ENCODE measurements around the gene PHF23. TPM values are rescaled to one million over a fixed set of nuclear protein-coding genes. Genes with fewer than 3 reads are reported as not detected.

Gene PHF23
- total RNA-seq, 1 donor from 2014 or later, result 30.3 TPM

DNA sequence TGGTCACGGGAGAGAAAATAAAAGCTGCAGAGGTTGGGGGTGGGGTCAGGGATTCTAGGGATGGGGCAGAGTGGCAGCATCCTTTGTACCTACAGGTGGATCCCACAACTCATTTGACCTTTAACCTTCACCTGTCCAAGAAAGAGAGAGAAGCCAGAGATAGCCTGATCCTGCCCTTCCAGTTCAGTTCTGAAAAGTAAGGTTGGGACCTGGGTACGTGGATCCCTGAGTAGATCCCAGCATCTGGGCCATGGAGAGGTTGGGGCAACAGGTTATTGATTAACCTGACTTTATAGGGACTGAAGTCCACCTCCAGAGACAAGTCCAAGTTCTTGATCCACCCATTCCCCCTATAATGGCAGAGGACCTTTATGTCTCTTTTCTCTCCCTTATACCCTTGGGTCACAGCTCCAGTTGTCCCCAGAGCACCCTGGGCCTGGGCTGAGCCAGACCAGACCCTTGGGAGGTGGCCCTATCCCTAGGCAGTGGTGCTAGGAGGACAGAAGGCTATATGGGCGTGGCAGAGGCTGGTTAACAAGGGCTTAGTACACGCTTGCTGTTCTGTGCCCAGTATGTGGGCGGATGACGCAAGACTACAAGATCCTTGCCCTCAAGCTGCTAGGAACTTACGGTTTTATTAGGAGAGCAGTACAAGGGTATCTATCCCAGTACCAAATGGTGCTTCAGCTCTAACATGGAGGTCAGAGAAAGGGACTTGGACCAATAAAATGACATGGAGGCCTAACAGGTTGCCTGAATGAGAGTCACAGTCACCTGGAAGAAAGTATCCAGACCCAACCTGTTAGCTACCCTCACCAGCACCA, 19.7 kb upstream of the PHF23 start:
- no peak overlapping the region for H3K4me3 ChIP-seq (ENCODE audit: low read length in 3 of 3)
- peaks cover 25 to 37% (median 36%) of the 10 kb centered on the region in 3 donors for H3K27me3 ChIP-seq (ENCODE audit: control insufficient read depth in 3 of 3, insufficient read depth in 3 of 3, low read length in 3 of 3)
- H3K9me3 ChIP-seq (ENCODE audit: control insufficient read depth in 3 of 3, low read length in 3 of 3), result no peaks in the 10 kb centered on the region
- peaks cover 38 to 46% (median 39%) of the 10 kb centered on the region in 3 donors for H3K36me3 ChIP-seq (ENCODE audit: control insufficient read depth in 3 of 3, insufficient read depth in 3 of 3, low read length in 3 of 3)
- no peak overlapping the region for H3K9ac ChIP-seq (ENCODE audit: low read depth in 1 of 3, low read length in 3 of 3)
- H3K27ac ChIP-seq (ENCODE audit: low read depth, low read length), result no peak overlapping the region
- H3K4me1 ChIP-seq (ENCODE audit: control insufficient read depth in 3 of 3, insufficient read depth in 3 of 3, low read length in 3 of 3), result peaks cover 13 to 26% (median 20%) of the 10 kb centered on the region in 3 donors

- H3K4me1 ChIP-seq (ENCODE audit: control insufficient read depth in 3 of 3, insufficient read depth in 3 of 3, low read length in 3 of 3), result peaks cover 18 to 22% (median 18%) of the 10 kb centered on the region in 3 donors
- no peak overlapping the region for H3K4me3 ChIP-seq (ENCODE audit: low read length in 3 of 3)
- H3K27ac ChIP-seq (ENCODE audit: low read depth, low read length), result no peak overlapping the region
- no peaks in the 10 kb centered on the region for H3K9me3 ChIP-seq (ENCODE audit: control insufficient read depth in 3 of 3, low read length in 3 of 3)
- peaks cover 39 to 52% (median 44%) of the 10 kb centered on the region in 3 donors for H3K36me3 ChIP-seq (ENCODE audit: control insufficient read depth in 3 of 3, insufficient read depth in 3 of 3, low read length in 3 of 3)
- peaks cover 11 to 18% (median 18%) of the 10 kb centered on the region in 3 donors for H3K27me3 ChIP-seq (ENCODE audit: control insufficient read depth in 3 of 3, insufficient read depth in 3 of 3, low read length in 3 of 3)
- H3K9ac ChIP-seq (ENCODE audit: low read depth in 1 of 3, low read length in 3 of 3), result no peak overlapping the region
Observed at GRCh38 chr17:7256766-7257456, 17.7 kb upstream of the PHF23 start.

- H3K36me3 ChIP-seq (ENCODE audit: control insufficient read depth in 3 of 3, insufficient read depth in 3 of 3, low read length in 3 of 3), result peaks cover 37 to 50% (median 43%) of the 10 kb centered on the region in 3 donors
- no peak overlapping the region for H3K9ac ChIP-seq (ENCODE audit: low read depth in 1 of 3, low read length in 3 of 3)
Observed at GRCh38 chr17:7254511-7254910, 15.3 kb upstream of the PHF23 start.

GRCh38 chr17:7253082-7253481, 13.8 kb upstream of the PHF23 start:
- Histone ChIP-seq H3K27ac (ENCODE audit: low read depth, low read length) (peak overlapping the region; percentile 100), H3K4me3 (ENCODE audit: low read length in 3 of 3) (peak overlapping the region; percentile 64 to 92 (median 89)), H3K36me3 (ENCODE audit: control insufficient read depth in 3 of 3, insufficient read depth in 3 of 3, low read length in 3 of 3) (peaks cover 25 to 37% (median 30%) of the 10 kb centered on the region in 3 donors)

More at GRCh38 chr17:7254511-7254910, 15.3 kb upstream of the PHF23 start:
- Histone ChIP-seq H3K9me3 (ENCODE audit: control insufficient read depth in 3 of 3, low read length in 3 of 3) (no peaks in the 10 kb centered on the region), H3K4me1 (ENCODE audit: control insufficient read depth in 3 of 3, insufficient read depth in 3 of 3, low read length in 3 of 3) (peaks cover 22 to 25% (median 24%) of the 10 kb centered on the region in 3 donors), H3K4me3 (ENCODE audit: low read length in 3 of 3) (no peak overlapping the region), H3K27ac (ENCODE audit: low read depth, low read length) (no peak overlapping the region), H3K27me3 (ENCODE audit: control insufficient read depth in 3 of 3, insufficient read depth in 3 of 3, low read length in 3 of 3) (no peaks in the 10 kb centered on the region)

DNA sequence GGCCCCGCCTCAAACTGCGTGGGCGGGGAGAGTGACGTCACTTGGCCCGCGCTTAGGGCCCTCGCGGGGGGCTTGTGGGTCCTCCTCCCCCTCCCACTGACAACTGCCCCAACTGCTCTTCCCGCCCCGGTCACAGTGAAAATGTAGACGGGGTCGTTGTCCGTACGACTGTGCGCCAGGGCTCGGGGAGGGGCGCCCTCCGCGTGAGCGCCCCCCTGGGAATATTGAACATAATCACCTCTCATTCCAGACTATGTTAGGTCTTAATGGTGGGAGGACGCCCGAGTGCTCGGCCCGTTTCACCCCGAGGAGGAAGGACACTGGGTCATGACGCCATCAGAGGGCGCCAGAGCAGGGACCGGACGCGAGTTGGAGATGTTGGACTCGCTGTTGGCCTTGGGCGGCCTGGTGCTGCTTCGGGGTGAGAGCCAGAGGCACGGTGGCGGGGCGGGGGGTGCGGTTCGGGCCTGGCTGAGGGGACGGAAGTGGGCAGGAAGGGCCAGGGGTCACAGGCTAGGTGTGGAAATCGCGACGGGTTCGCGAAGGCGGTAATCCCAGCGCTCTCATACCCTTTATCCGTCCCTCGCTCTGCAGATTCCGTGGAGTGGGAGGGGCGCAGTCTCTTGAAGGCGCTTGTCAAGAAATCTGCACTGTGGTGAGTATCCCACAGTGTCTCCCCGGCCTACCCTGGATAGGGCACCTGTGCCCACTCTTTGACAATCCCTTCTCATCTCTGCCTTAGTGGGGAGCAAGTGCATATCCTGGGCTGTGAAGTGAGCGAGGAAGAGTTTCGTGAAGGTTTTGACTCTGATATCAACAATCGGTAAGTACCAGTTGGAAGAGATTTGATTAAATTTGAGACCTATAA, 13.2 kb upstream of the PHF23 start, which contains the start of gene ELP5:
Gene ELP5, plus strand, starts transcription at position 40 of the 868 bp plus-strand sequence. Its CDS starts 336 bp downstream, at position 376.
- H3K4me1 ChIP-seq (ENCODE audit: control insufficient read depth in 3 of 3, insufficient read depth in 3 of 3, low read length in 3 of 3), result peaks cover 38 to 41% (median 41%) of the 10 kb centered on the region in 3 donors
- H3K9me3 ChIP-seq (ENCODE audit: control insufficient read depth in 3 of 3, low read length in 3 of 3), result no peaks in the 10 kb centered on the region
- H3K4me3 ChIP-seq (ENCODE audit: low read length in 3 of 3), result peak within 1 kb of the TSS; percentile 64 to 92 (median 89)
- H3K9ac ChIP-seq (ENCODE audit: low read depth in 1 of 3, low read length in 3 of 3), result peak within 1 kb of the TSS; percentile 98 to 99 (median 99)
- H3K27me3 ChIP-seq (ENCODE audit: control insufficient read depth in 3 of 3, insufficient read depth in 3 of 3, low read length in 3 of 3), result no peaks in the 10 kb centered on the region
- H3K27ac ChIP-seq (ENCODE audit: low read depth, low read length), result peak within 1 kb of the TSS; percentile 100
- H3K36me3 ChIP-seq (ENCODE audit: control insufficient read depth in 3 of 3, insufficient read depth in 3 of 3, low read length in 3 of 3), result peaks cover 22 to 31% (median 30%) of the 10 kb centered on the region in 3 donors

More at GRCh38 chr17:7253082-7253481, 13.8 kb upstream of the PHF23 start:
- Histone ChIP-seq H3K9ac (ENCODE audit: low read depth in 1 of 3, low read length in 3 of 3) (peak overlapping the region; percentile 98 to 99 (median 99)), H3K4me1 (ENCODE audit: control insufficient read depth in 3 of 3, insufficient read depth in 3 of 3, low read length in 3 of 3) (peaks cover 32 to 36% (median 35%) of the 10 kb centered on the region in 3 donors), H3K27me3 (ENCODE audit: control insufficient read depth in 3 of 3, insufficient read depth in 3 of 3, low read length in 3 of 3) (no peaks in the 10 kb centered on the region), H3K9me3 (ENCODE audit: control insufficient read depth in 3 of 3, low read length in 3 of 3) (no peaks in the 10 kb centered on the region)

- Histone ChIP-seq H3K36me3 (ENCODE audit: control insufficient read depth in 3 of 3, insufficient read depth in 3 of 3, low read length in 3 of 3) (peaks cover 19 to 30% (median 27%) of the 10 kb centered on the region in 3 donors), H3K4me1 (ENCODE audit: control insufficient read depth in 3 of 3, insufficient read depth in 3 of 3, low read length in 3 of 3) (peaks cover 39 to 47% (median 45%) of the 10 kb centered on the region in 3 donors), H3K27ac (ENCODE audit: low read depth, low read length) (peak within 1 kb of the TSS; percentile 100), H3K4me3 (ENCODE audit: low read length in 3 of 3) (peak within 1 kb of the TSS; percentile 64 to 92 (median 89)), H3K9ac (ENCODE audit: low read depth in 1 of 3, low read length in 3 of 3) (peak within 1 kb of the TSS; percentile 98 to 99 (median 99)), H3K9me3 (ENCODE audit: control insufficient read depth in 3 of 3, low read length in 3 of 3) (no peaks in the 10 kb centered on the region), H3K27me3 (ENCODE audit: control insufficient read depth in 3 of 3, insufficient read depth in 3 of 3, low read length in 3 of 3) (no peaks in the 10 kb centered on the region)
Observed at GRCh38 chr17:7251661-7252175, 12.5 kb upstream of the PHF23 start, which contains the start of gene CTDNEP1. Gene CTDNEP1, minus strand, starts transcription at chr17:7251734. Its CDS starts 438 bp downstream, at chr17:7251296.

DNA sequence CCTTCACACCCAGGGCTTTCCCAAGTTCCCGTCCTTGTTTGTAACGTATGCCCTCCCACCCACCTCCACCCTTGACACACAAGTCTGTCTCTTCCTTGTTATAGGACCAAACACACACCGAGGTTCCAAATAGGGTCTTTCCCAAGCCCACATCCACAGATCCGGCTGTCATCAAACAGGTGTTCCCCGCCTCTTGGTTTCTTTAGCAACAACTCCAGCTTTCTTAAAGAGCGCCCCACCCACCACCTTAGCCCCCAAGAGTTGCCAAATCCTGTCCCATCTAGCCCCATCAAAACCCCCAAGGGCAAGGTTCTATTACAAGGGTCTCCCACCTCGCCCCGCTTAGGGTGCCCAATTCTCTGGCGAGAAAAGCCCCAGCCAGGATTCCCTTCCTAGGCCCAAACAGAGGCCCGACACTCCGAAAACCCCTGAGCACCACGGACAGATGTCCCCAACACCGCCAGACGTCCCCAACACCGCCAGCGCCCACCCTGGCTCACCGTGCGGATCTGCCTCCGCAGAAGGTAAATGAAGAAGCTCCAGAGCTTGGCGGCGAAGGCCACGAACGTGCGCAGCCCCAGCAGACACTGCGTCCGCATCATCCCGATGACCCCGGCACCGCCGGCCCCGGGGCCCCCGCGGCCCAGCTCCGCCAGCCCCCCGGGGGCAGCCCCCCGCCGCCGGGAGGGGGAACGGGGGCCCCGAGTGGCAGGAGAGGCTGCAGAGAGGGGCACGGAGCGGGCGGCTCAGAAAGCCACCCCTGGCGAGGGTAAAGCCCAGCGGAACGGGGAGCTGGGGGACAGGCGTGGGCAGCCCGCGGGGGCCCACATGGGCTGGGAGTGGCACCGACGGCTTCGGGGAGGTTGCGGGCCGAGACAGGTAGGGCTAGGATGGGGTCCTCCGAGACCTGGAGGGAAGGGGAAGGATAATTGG, 11.7 kb upstream of the PHF23 start:
- H3K27me3 ChIP-seq (ENCODE audit: control insufficient read depth in 3 of 3, insufficient read depth in 3 of 3, low read length in 3 of 3), result no peaks in the 10 kb centered on the region
- peak overlapping the region; percentile 96 to 99 (median 98) for H3K9ac ChIP-seq (ENCODE audit: low read depth in 1 of 3, low read length in 3 of 3)
- peak overlapping the region; percentile 100 for H3K27ac ChIP-seq (ENCODE audit: low read depth, low read length)
- peaks cover 21 to 30% (median 30%) of the 10 kb centered on the region in 3 donors for H3K36me3 ChIP-seq (ENCODE audit: control insufficient read depth in 3 of 3, insufficient read depth in 3 of 3, low read length in 3 of 3)
- H3K4me3 ChIP-seq (ENCODE audit: low read length in 3 of 3), result peak overlapping the region; percentile 64 to 92 (median 85)
- H3K4me1 ChIP-seq (ENCODE audit: control insufficient read depth in 3 of 3, insufficient read depth in 3 of 3, low read length in 3 of 3), result peaks cover 39 to 47% (median 45%) of the 10 kb centered on the region in 3 donors
- no peaks in the 10 kb centered on the region for H3K9me3 ChIP-seq (ENCODE audit: control insufficient read depth in 3 of 3, low read length in 3 of 3)

- H3K9me3 ChIP-seq (ENCODE audit: control insufficient read depth in 3 of 3, low read length in 3 of 3), result no peaks in the 10 kb centered on the region
- H3K36me3 ChIP-seq (ENCODE audit: control insufficient read depth in 3 of 3, insufficient read depth in 3 of 3, low read length in 3 of 3), result peaks cover 20 to 31% (median 30%) of the 10 kb centered on the region in 3 donors
- H3K9ac ChIP-seq (ENCODE audit: low read depth in 1 of 3, low read length in 3 of 3), result peak overlapping the region; percentile 96 to 99 (median 98)
- no peaks in the 10 kb centered on the region for H3K27me3 ChIP-seq (ENCODE audit: control insufficient read depth in 3 of 3, insufficient read depth in 3 of 3, low read length in 3 of 3)
- H3K4me3 ChIP-seq (ENCODE audit: low read length in 3 of 3), result peak overlapping the region; percentile 64 to 92 (median 76)
- H3K27ac ChIP-seq (ENCODE audit: low read depth, low read length), result peak overlapping the region; percentile 100
- H3K4me1 ChIP-seq (ENCODE audit: control insufficient read depth in 3 of 3, insufficient read depth in 3 of 3, low read length in 3 of 3), result peaks cover 39 to 47% (median 45%) of the 10 kb centered on the region in 3 donors
Observed at GRCh38 chr17:7249830-7250229, 10.6 kb upstream of the PHF23 start.
